SK-N-SH (cell line): ENCODE results near the gene UMODL1. TPM values are rescaled to one million over a fixed set of nuclear protein-coding genes. Genes with fewer than 3 reads are reported as not detected.

Experiments
- CTCF ChIA-PET: fragments of 300-600, 350-600 bp; formaldehyde crosslinking; extraction: SDS; loops from one replicate; lab custom pipeline; 2021; lab: Yijun Ruan, JAX
- POLR2A ChIA-PET: fragments of 350-600 bp; sonication (Branson Sonifier 250); formaldehyde crosslinking; extraction: SDS; loops from one replicate; lab custom pipeline; 2020; ENCODE audit warnings: antibody characterized with exemption, inconsistent platforms; lab: Yijun Ruan, JAX
- DNase-seq: peaks from one replicate; pipeline ENCODE4 v3.0.0; 2012
- H2AFZ ChIP-seq: fragments of 200-600 bp; sonication (generic); 2 replicates; pipeline ENCODE4 v1.8.1; 2016; ENCODE audit warnings: antibody characterized with exemption, mild to moderate bottlenecking, low read depth
- H3F3A ChIP-seq: fragments of 200-600 bp; sonication (generic); replicated peaks from 2 replicates; pipeline ENCODE3; 2016; ENCODE audit warnings: antibody characterized with exemption, mild to moderate bottlenecking; ENCODE audit not compliant: insufficient read depth
- H3K27ac ChIP-seq, 2 experiments: fragments of 200-500 bp in 1 of 2; fragments of 200-600 bp in 1 of 2; sonication (Bioruptor generic) in 1 of 2; sonication (generic), shearing (Covaris generic) in 1 of 2; 2 replicates each; pipeline versions ENCODE4 v1.5.1 to v1.6.1; 2014 to 2016; ENCODE audit warnings: low read depth in 2 of 2, inconsistent platforms in 1 of 2, low read length in 1 of 2, mild to moderate bottlenecking in 1 of 2, mixed read lengths in 1 of 2
- H3K27me3 ChIP-seq: fragments of 200-600 bp; sonication (generic), shearing (Covaris generic); 2 replicates; pipeline ENCODE4 v1.6.1; 2016; ENCODE audit warnings: mixed run types; ENCODE audit not compliant: insufficient read depth
- H3K36me3 ChIP-seq, 2 experiments: fragments of 200-500 bp in 1 of 2; fragments of 200-600 bp in 1 of 2; sonication (Bioruptor generic) in 1 of 2; sonication (generic) in 1 of 2; replicated peaks in 1 of 2; 2 replicates each; pipeline versions ENCODE3 to v1.5.1; 2014 to 2016; ENCODE audit warnings: low read length in 1 of 2, mild to moderate bottlenecking in 1 of 2; ENCODE audit not compliant: insufficient read depth in 2 of 2, control insufficient read depth in 1 of 2
- H3K4me1 ChIP-seq, 2 experiments: fragments of 200-500 bp in 1 of 2; fragments of 200-600 bp in 1 of 2; sonication (Bioruptor generic) in 1 of 2; sonication (generic), shearing (Covaris generic) in 1 of 2; 2 replicates each; pipeline versions ENCODE4 v1.5.1 to v1.6.1; 2014 to 2016; ENCODE audit warnings: low read depth in 1 of 2, low read length in 1 of 2, mixed run types in 1 of 2; ENCODE audit not compliant: insufficient read depth in 2 of 2, control insufficient read depth in 1 of 2
- H3K4me2 ChIP-seq: fragments of 200-600 bp; sonication (generic), shearing (Covaris generic); 2 replicates; pipeline ENCODE4 v1.6.1; 2017; ENCODE audit warnings: mixed run types
- H3K4me3 ChIP-seq, 2 experiments: fragments of 200-500 bp in 1 of 2; fragments of 200-600 bp in 1 of 2; sonication (Bioruptor generic) in 1 of 2; sonication (generic), shearing (Covaris generic) in 1 of 2; 2 replicates each; pipeline versions ENCODE4 v1.5.1 to v1.8.1; 2014 to 2016; ENCODE audit warnings: low read depth in 2 of 2, inconsistent platforms in 1 of 2, low read length in 1 of 2, mild to moderate bottlenecking in 1 of 2, mixed read lengths in 1 of 2, moderate library complexity in 1 of 2
- H3K79me2 ChIP-seq: fragments of 200-600 bp; sonication (generic); 2 replicates; pipeline ENCODE4 v1.8.1; 2017; ENCODE audit warnings: mild to moderate bottlenecking; ENCODE audit not compliant: insufficient read depth
- H3K9ac ChIP-seq: fragments of 200-600 bp; sonication (generic); 2 replicates; pipeline ENCODE4 v1.6.1; 2017; ENCODE audit warnings: mixed run types
- H3K9me2 ChIP-seq: fragments of 200-600 bp; sonication (generic); 2 replicates; pipeline ENCODE4 v1.6.1; 2017; ENCODE audit warnings: mixed run types
- H3K9me3 ChIP-seq: fragments of 200-600 bp; sonication (generic); 2 replicates; pipeline ENCODE4 v1.6.1; 2017; ENCODE audit warnings: mixed run types, mild to moderate bottlenecking, moderate library complexity
- H4K20me1 ChIP-seq: fragments of 200-600 bp; sonication (generic); 2 replicates; pipeline ENCODE4 v1.6.1; 2017; ENCODE audit warnings: mild to moderate bottlenecking, mixed run types; ENCODE audit not compliant: insufficient read depth
- CHD2 ChIP-seq: fragments of 150-350 bp; IDR thresholded peaks from 2 replicates; pipeline ENCODE4 v1.6.1; 2018; ENCODE audit warnings: low read length; ENCODE audit not compliant: partially characterized antibody
- EP300 ChIP-seq, 2 experiments: IDR thresholded peaks; 2 replicates each; pipeline versions ENCODE4 v1.4.0 to v1.6.1; 2012; ENCODE audit warnings: borderline replicate concordance in 1 of 2, low read depth in 1 of 2, low read length in 1 of 2
- FOSL2 ChIP-seq: IDR thresholded peaks from 2 replicates; pipeline ENCODE4 v1.4.0; 2012; ENCODE audit warnings: low read depth, mild to moderate bottlenecking, moderate library complexity, borderline replicate concordance
- FOXJ3 ChIP-seq: sonication (generic); formaldehyde crosslinking; IDR thresholded peaks from 2 replicates; pipeline ENCODE4 v1.5.1; 2020; ENCODE audit warnings: mild to moderate bottlenecking, missing genetic modification reagents
- FOXM1 ChIP-seq: IDR thresholded peaks from 2 replicates; pipeline ENCODE4 v1.4.0; 2012; ENCODE audit warnings: low read depth, mild to moderate bottlenecking
- GABPA ChIP-seq: IDR thresholded peaks from 2 replicates; pipeline ENCODE4 v1.4.0; 2012; ENCODE audit warnings: low read depth, mild to moderate bottlenecking
- IRF3 ChIP-seq: fragments of 150-350 bp; IDR thresholded peaks from 2 replicates; pipeline ENCODE4 v1.6.1; 2016; ENCODE audit warnings: mild to moderate bottlenecking, low read depth, low read length
- JUND ChIP-seq: IDR thresholded peaks from 2 replicates; pipeline ENCODE4 v1.4.0; 2012
- MEF2A ChIP-seq: IDR thresholded peaks from 2 replicates; pipeline ENCODE4 v1.4.0; 2012; ENCODE audit warnings: low read depth, borderline replicate concordance
- MXI1 ChIP-seq: IDR thresholded peaks from 2 replicates; pipeline ENCODE4 v1.6.1; 2012; ENCODE audit warnings: mild to moderate bottlenecking, low read depth, low read length, improper control_type of control experiment
- NFIC ChIP-seq: IDR thresholded peaks from 2 replicates; pipeline ENCODE4 v1.4.0; 2012; ENCODE audit warnings: borderline replicate concordance
- RAD21 ChIP-seq: IDR thresholded peaks from 2 replicates; pipeline ENCODE4 v1.6.1; 2012; ENCODE audit warnings: mild to moderate bottlenecking, low read length
- RCOR1 ChIP-seq: fragments of 150-350 bp; IDR thresholded peaks from 2 replicates; pipeline ENCODE4 v1.6.1; 2017; ENCODE audit warnings: antibody characterized with exemption, low read length
- RFX5 ChIP-seq: IDR thresholded peaks from 2 replicates; pipeline ENCODE4 v1.6.1; 2012; ENCODE audit warnings: mild to moderate bottlenecking, improper control_type of control experiment, low read length
- RXRA ChIP-seq: IDR thresholded peaks from 2 replicates; pipeline ENCODE4 v1.4.0; 2012; ENCODE audit warnings: low read depth, mild to moderate bottlenecking, borderline replicate concordance
- SIN3A ChIP-seq: IDR thresholded peaks from 2 replicates; pipeline ENCODE4 v1.6.1; 2012; ENCODE audit warnings: low read depth, mild to moderate bottlenecking, low read length, moderate library complexity, borderline replicate concordance
- SMC3 ChIP-seq: IDR thresholded peaks from 2 replicates; pipeline ENCODE4 v1.6.1; 2012; ENCODE audit warnings: low read depth, low read length, improper control_type of control experiment
- TAF1 ChIP-seq: IDR thresholded peaks from 2 replicates; pipeline ENCODE4 v1.6.1; 2012; ENCODE audit warnings: low read depth, mild to moderate bottlenecking, low read length, moderate library complexity, borderline replicate concordance
- TCF12 ChIP-seq: IDR thresholded peaks from 2 replicates; pipeline ENCODE4 v1.4.0; 2012
- USF1 ChIP-seq: IDR thresholded peaks from 2 replicates; pipeline ENCODE4 v1.4.0; 2012; ENCODE audit warnings: low read depth, borderline replicate concordance
- YY1 ChIP-seq: IDR thresholded peaks from 2 replicates; pipeline ENCODE4 v1.4.0; 2012; ENCODE audit warnings: low read depth, mild to moderate bottlenecking
- ZBTB33 ChIP-seq: IDR thresholded peaks from 2 replicates; pipeline ENCODE4 v1.4.0; 2012; ENCODE audit warnings: low read depth, borderline replicate concordance
- WGBS: methylation state at CpG from one replicate; pipeline ENCODE4 v1.1.6; 2017; ENCODE audit warnings: low lambda C conversion rate; 5-methylcytosine and 5-hydroxymethylcytosine counted together
- polyA plus RNA-seq, 3 experiments: library from polyadenylated mRNA; depleted of rRNA; stranded (reverse); fragments of >200 nt; gene quantifications; 2 replicates each; pipeline ENCODE4 v1.2.3, GENCODE V29; 2012

Gene UMODL1
- polyA plus RNA-seq, 1 of the 3 experiments (the other 2 are of a cell fraction): not detected

- ChIA-PET POLR2A (no interaction called here), CTCF (interaction anchor here (0.7 kb wide), 1 partner anchor 870 kb away, joined by 3 read pairs; no protein-coding TSS in a partner anchor)
- H3K4me3 ChIP-seq: no peak overlapping the region
- 66% methylated on average over 9 of the region's 11 CpGs for WGBS
- H3K36me3 ChIP-seq: no peaks in the 10 kb centered on the region
- H3F3A ChIP-seq: no peaks in the 10 kb centered on the region
- DNase-seq: no peak
- H3K4me1 ChIP-seq: no peaks in the 10 kb centered on the region
- no peak overlapping the region for H3K4me2 ChIP-seq
- no peaks in the 10 kb centered on the region for H3K9me2 ChIP-seq
- H3K9ac ChIP-seq: no peak overlapping the region
- H3K27me3 ChIP-seq: peaks cover 13% of the 10 kb centered on the region; the same call in 1 of the 2 replicates
- H4K20me1 ChIP-seq: no peaks in the 10 kb centered on the region
- H3K27ac ChIP-seq: no peak overlapping the region
- no peaks in the 10 kb centered on the region for H3K9me3 ChIP-seq
- H2AFZ ChIP-seq: no peak overlapping the region
- H3K79me2 ChIP-seq: no peaks in the 10 kb centered on the region
- TF ChIP-seq SMC3 (no peak), GABPA (no peak), RFX5 (no peak), SIN3A (no peak)
Observed at GRCh38 chr21:42058631-42059111, 12.4 kb upstream of the UMODL1 start.

- peaks cover 12% of the 10 kb centered on the region; the same call in 1 of the 2 replicates for H3K27me3 ChIP-seq
- no peaks in the 10 kb centered on the region for H3F3A ChIP-seq
- no peaks in the 10 kb centered on the region for H3K79me2 ChIP-seq
- H3K36me3 ChIP-seq: no peaks in the 10 kb centered on the region
- ChIA-PET CTCF (no interaction called here), POLR2A (no interaction called here)
- no peaks in the 10 kb centered on the region for H4K20me1 ChIP-seq
- no peak overlapping the region for H2AFZ ChIP-seq
- WGBS: 33% methylated on average over 4 of the region's 9 CpGs
- no peak overlapping the region for H3K4me3 ChIP-seq
- no peaks in the 10 kb centered on the region for H3K9me3 ChIP-seq
- no peak overlapping the region for H3K4me2 ChIP-seq
- DNase-seq: no peak
- no peak overlapping the region for H3K9ac ChIP-seq
- no peaks in the 10 kb centered on the region for H3K4me1 ChIP-seq
- H3K27ac ChIP-seq: no peak overlapping the region
- no peaks in the 10 kb centered on the region for H3K9me2 ChIP-seq
- TF ChIP-seq JUND: no peak
- TF ChIP-seq RCOR1: no peak
- TF ChIP-seq EP300 (IDR thresholded peaks at IDR 0.05; ENCODE audit: borderline replicate concordance in 1 of 2, low read depth in 1 of 2, low read length in 1 of 2): no peak
- TF ChIP-seq TCF12: no peak
- no peak for TF ChIP-seq RXRA
- no peak for TF ChIP-seq FOXM1
- TF ChIP-seq RAD21: no peak
- TF ChIP-seq FOXJ3 (CRISPR knock-in tag): no peak
- TF ChIP-seq TAF1: no peak
- TF ChIP-seq MXI1: no peak
- TF ChIP-seq RFX5: no peak
- TF ChIP-seq FOSL2: no peak
- no peak for TF ChIP-seq YY1
- TF ChIP-seq IRF3: no peak
- TF ChIP-seq NFIC: no peak
- TF ChIP-seq USF1: no peak
- no peak for TF ChIP-seq MEF2A
- no peak for TF ChIP-seq CHD2
- TF ChIP-seq ZBTB33: no peak
Observed at GRCh38 chr21:42059141-42059540, 12.0 kb upstream of the UMODL1 start.
